ENCODE measurements around the gene LDLRAD4. TPM values are rescaled to one million over a fixed set of nuclear protein-coding genes. Genes with fewer than 3 reads are reported as not detected.

The LDLRAD4 gene
- polyA plus RNA-seq, 4 donors, result 2.7 to 17.6 (median 7.0) TPM

- Histone ChIP-seq H3K9me3 (ENCODE audit: control insufficient read depth in 2 of 2, insufficient read depth in 1 of 2, low read depth in 1 of 2, low read length in 1 of 2) (no peaks in the 10 kb centered on the region), H3K27ac (ENCODE audit: low read depth in 1 of 3, low read length in 2 of 3) (no peak overlapping the region), H3K36me3 (ENCODE audit: control insufficient read depth in 3 of 3, insufficient read depth in 2 of 3, low read depth in 1 of 3, low read length in 3 of 3) (no peaks in the 10 kb centered on the region), H3K4me3 (ENCODE audit: low read depth in 1 of 3, low read length in 3 of 3) (no peak overlapping the region), H3K4me1 (ENCODE audit: control insufficient read depth in 3 of 3, insufficient read depth in 2 of 3, low read depth in 1 of 3, low read length in 2 of 3) (peaks cover 0 to 5% (median 2%) of the 10 kb centered on the region in 3 donors), H3K27me3 (ENCODE audit: control insufficient read depth in 3 of 3, insufficient read depth in 3 of 3, low read length in 3 of 3) (no peaks in the 10 kb centered on the region)
- no peak for FAIRE-seq
- DNase-seq, result no peak
- 64 to 84% (median 81%) methylated on average over 9 of the region's 9 CpGs for WGBS, 3 donors
Measured at GRCh38 chr18:13563390-13563805, 344.8 kb downstream of the LDLRAD4 start.

- DNase-seq, result no peak
Measured at GRCh38 chr18:13564579-13564978, 346.0 kb downstream of the LDLRAD4 start.

GRCh38 chr18:13565228-13565627 is 346.7 kb downstream of the LDLRAD4 start:
- DNase-seq, result no peak
- Histone ChIP-seq H3K9me3 (ENCODE audit: control insufficient read depth in 2 of 2, insufficient read depth in 1 of 2, low read depth in 1 of 2, low read length in 1 of 2) (no peaks in the 10 kb centered on the region), H3K36me3 (ENCODE audit: control insufficient read depth in 3 of 3, insufficient read depth in 2 of 3, low read depth in 1 of 3, low read length in 3 of 3) (no peaks in the 10 kb centered on the region), H3K27me3 (ENCODE audit: control insufficient read depth in 3 of 3, insufficient read depth in 3 of 3, low read length in 3 of 3) (no peaks in the 10 kb centered on the region), H3K4me3 (ENCODE audit: low read depth in 1 of 3, low read length in 3 of 3) (no peak overlapping the region), H3K4me1 (ENCODE audit: control insufficient read depth in 3 of 3, insufficient read depth in 2 of 3, low read depth in 1 of 3, low read length in 2 of 3) (peaks cover 0 to 7% (median 3%) of the 10 kb centered on the region in 3 donors), H3K27ac (ENCODE audit: low read depth in 1 of 3, low read length in 2 of 3) (no peak overlapping the region)
- 91 to 95% (median 92%) methylated on average over 17 of the region's 17 CpGs for WGBS, 3 donors
- FAIRE-seq, result no peak

More at GRCh38 chr18:13564579-13564978, 346.0 kb downstream of the LDLRAD4 start:
- peaks cover 0 to 7% (median 3%) of the 10 kb centered on the region in 3 donors for H3K4me1 ChIP-seq (ENCODE audit: control insufficient read depth in 3 of 3, insufficient read depth in 2 of 3, low read depth in 1 of 3, low read length in 2 of 3)
- WGBS, 3 donors, result 30 to 55% (median 44%) methylated on average over 13 of the region's 13 CpGs
- no peaks in the 10 kb centered on the region for H3K27me3 ChIP-seq (ENCODE audit: control insufficient read depth in 3 of 3, insufficient read depth in 3 of 3, low read length in 3 of 3)
- no peak overlapping the region for H3K4me3 ChIP-seq (ENCODE audit: low read depth in 1 of 3, low read length in 3 of 3)
- no peaks in the 10 kb centered on the region for H3K9me3 ChIP-seq (ENCODE audit: control insufficient read depth in 2 of 2, insufficient read depth in 1 of 2, low read depth in 1 of 2, low read length in 1 of 2)
- FAIRE-seq, result no peak
- H3K36me3 ChIP-seq (ENCODE audit: control insufficient read depth in 3 of 3, insufficient read depth in 2 of 3, low read depth in 1 of 3, low read length in 3 of 3), result no peaks in the 10 kb centered on the region
- H3K27ac ChIP-seq (ENCODE audit: low read depth in 1 of 3, low read length in 2 of 3), result no peak overlapping the region

- no peak for FAIRE-seq
- DNase-seq, result no peak
- Histone ChIP-seq H3K36me3 (ENCODE audit: control insufficient read depth in 3 of 3, insufficient read depth in 2 of 3, low read depth in 1 of 3, low read length in 3 of 3) (no peaks in the 10 kb centered on the region), H3K27ac (ENCODE audit: low read depth in 1 of 3, low read length in 2 of 3) (peak overlapping the region in 2 of 3 donors; percentile 73 to 91), H3K4me1 (ENCODE audit: control insufficient read depth in 3 of 3, insufficient read depth in 2 of 3, low read depth in 1 of 3, low read length in 2 of 3) (peaks cover 0 to 7% (median 3%) of the 10 kb centered on the region in 3 donors), H3K9me3 (ENCODE audit: control insufficient read depth in 2 of 2, insufficient read depth in 1 of 2, low read depth in 1 of 2, low read length in 1 of 2) (no peaks in the 10 kb centered on the region), H3K4me3 (ENCODE audit: low read depth in 1 of 3, low read length in 3 of 3) (no peak overlapping the region), H3K27me3 (ENCODE audit: control insufficient read depth in 3 of 3, insufficient read depth in 3 of 3, low read length in 3 of 3) (no peaks in the 10 kb centered on the region)
- WGBS, 3 donors, result 59 to 84% (median 68%) methylated on average over 18 of the region's 18 CpGs
Measured at GRCh38 chr18:13566941-13567746, 348.6 kb downstream of the LDLRAD4 start.

- H3K9me3 ChIP-seq (ENCODE audit: control insufficient read depth in 2 of 2, insufficient read depth in 1 of 2, low read depth in 1 of 2, low read length in 1 of 2), result no peaks in the 10 kb centered on the region
- no peaks in the 10 kb centered on the region for H3K36me3 ChIP-seq (ENCODE audit: control insufficient read depth in 3 of 3, insufficient read depth in 2 of 3, low read depth in 1 of 3, low read length in 3 of 3)
- H3K27ac ChIP-seq (ENCODE audit: low read depth in 1 of 3, low read length in 2 of 3), result no peak overlapping the region
- H3K27me3 ChIP-seq (ENCODE audit: control insufficient read depth in 3 of 3, insufficient read depth in 3 of 3, low read length in 3 of 3), result no peaks in the 10 kb centered on the region
- no peak overlapping the region for H3K4me3 ChIP-seq (ENCODE audit: low read depth in 1 of 3, low read length in 3 of 3)
- FAIRE-seq, result no peak
- 42 to 65% (median 54%) methylated on average over 14 of the region's 14 CpGs for WGBS, 3 donors
- DNase-seq, result peak; percentile 32 to 90
- H3K4me1 ChIP-seq (ENCODE audit: control insufficient read depth in 3 of 3, insufficient read depth in 2 of 3, low read depth in 1 of 3, low read length in 2 of 3), result peaks cover 0 to 7% (median 3%) of the 10 kb centered on the region in 3 donors
Measured at GRCh38 chr18:13568443-13569392, 350.2 kb downstream of the LDLRAD4 start.

- Histone ChIP-seq H3K36me3 (ENCODE audit: control insufficient read depth in 3 of 3, insufficient read depth in 2 of 3, low read depth in 1 of 3, low read length in 3 of 3) (no peaks in the 10 kb centered on the region), H3K27me3 (ENCODE audit: control insufficient read depth in 3 of 3, insufficient read depth in 3 of 3, low read length in 3 of 3) (no peaks in the 10 kb centered on the region), H3K9me3 (ENCODE audit: control insufficient read depth in 2 of 2, insufficient read depth in 1 of 2, low read depth in 1 of 2, low read length in 1 of 2) (no peaks in the 10 kb centered on the region), H3K27ac (ENCODE audit: low read depth in 1 of 3, low read length in 2 of 3) (no peak overlapping the region), H3K4me1 (ENCODE audit: control insufficient read depth in 3 of 3, insufficient read depth in 2 of 3, low read depth in 1 of 3, low read length in 2 of 3) (peaks cover 0 to 7% (median 3%) of the 10 kb centered on the region in 3 donors), H3K4me3 (ENCODE audit: low read depth in 1 of 3, low read length in 3 of 3) (no peak overlapping the region)
- DNase-seq (no peak), FAIRE-seq (no peak)
- WGBS, 3 donors, result 71 to 85% (median 83%) methylated on average over 17 of the region's 17 CpGs
Measured at GRCh38 chr18:13570216-13570615, 351.7 kb downstream of the LDLRAD4 start.

- no peaks in the 10 kb centered on the region for H3K27me3 ChIP-seq (ENCODE audit: control insufficient read depth in 3 of 3, insufficient read depth in 3 of 3, low read length in 3 of 3)
- no peak for DNase-seq
- H3K4me3 ChIP-seq (ENCODE audit: low read depth in 1 of 3, low read length in 3 of 3), result no peak overlapping the region
- no peak overlapping the region for H3K27ac ChIP-seq (ENCODE audit: low read depth in 1 of 3, low read length in 2 of 3)
- peaks cover 0 to 7% (median 3%) of the 10 kb centered on the region in 3 donors for H3K4me1 ChIP-seq (ENCODE audit: control insufficient read depth in 3 of 3, insufficient read depth in 2 of 3, low read depth in 1 of 3, low read length in 2 of 3)
- WGBS, 3 donors, result 94 to 95% (median 95%) methylated on average over 7 of the region's 7 CpGs
- no peaks in the 10 kb centered on the region for H3K9me3 ChIP-seq (ENCODE audit: control insufficient read depth in 2 of 2, insufficient read depth in 1 of 2, low read depth in 1 of 2, low read length in 1 of 2)
- no peaks in the 10 kb centered on the region for H3K36me3 ChIP-seq (ENCODE audit: control insufficient read depth in 3 of 3, insufficient read depth in 2 of 3, low read depth in 1 of 3, low read length in 3 of 3)
- no peak for FAIRE-seq
Measured at GRCh38 chr18:13570856-13571495, 352.4 kb downstream of the LDLRAD4 start.

GRCh38 chr18:13572148-13572547 is 353.6 kb downstream of the LDLRAD4 start:
- 94 to 97% (median 94%) methylated on average over 5 of the region's 5 CpGs for WGBS, 3 donors
- Histone ChIP-seq H3K27ac (ENCODE audit: low read depth in 1 of 3, low read length in 2 of 3) (no peak overlapping the region), H3K36me3 (ENCODE audit: control insufficient read depth in 3 of 3, insufficient read depth in 2 of 3, low read depth in 1 of 3, low read length in 3 of 3) (no peaks in the 10 kb centered on the region), H3K27me3 (ENCODE audit: control insufficient read depth in 3 of 3, insufficient read depth in 3 of 3, low read length in 3 of 3) (no peaks in the 10 kb centered on the region), H3K4me3 (ENCODE audit: low read depth in 1 of 3, low read length in 3 of 3) (no peak overlapping the region), H3K4me1 (ENCODE audit: control insufficient read depth in 3 of 3, insufficient read depth in 2 of 3, low read depth in 1 of 3, low read length in 2 of 3) (peaks cover 0 to 7% (median 3%) of the 10 kb centered on the region in 3 donors), H3K9me3 (ENCODE audit: control insufficient read depth in 2 of 2, insufficient read depth in 1 of 2, low read depth in 1 of 2, low read length in 1 of 2) (no peaks in the 10 kb centered on the region)
- DNase-seq (no peak), FAIRE-seq (no peak)

Data from small intestine (tissue), 7 donors.